ENCODE data around the gene RANBP10.

- TF ChIP-seq CTCF (IDR thresholded peaks at IDR 0.05), result no peak
- TF ChIP-seq ZFX (IDR thresholded peaks at IDR 0.05; ENCODE audit: borderline replicate concordance), result no peak
Observed at GRCh38 chr16:67853670-67854069, 47.3 kb upstream of the RANBP10 start.

Data from 22Rv1 (cell line).